Body of pancreas (tissue), 4 donors: ENCODE results near the gene PERCC1.

Experiments used
- POLR2A ChIP-seq, 3 donors: fragments of 450-650 bp; IDR thresholded peaks; one replicate each; pipeline ENCODE4 v1.6.1; 2016; ENCODE audit warnings: antibody characterized with exemption in 3 of 3, mild to moderate bottlenecking in 2 of 3
- TF ChIP-seq, protein P1 (sequence below), 7 experiments: fragments of 450-650 bp in 4 of 7; fragments of 200-600 bp in 3 of 7; sonication (generic) in 3 of 7; IDR thresholded peaks; one replicate each; pipeline ENCODE4 v1.5.1; 2016 to 2019; ENCODE audit warnings: antibody characterized with exemption in 7 of 7

DNA sequence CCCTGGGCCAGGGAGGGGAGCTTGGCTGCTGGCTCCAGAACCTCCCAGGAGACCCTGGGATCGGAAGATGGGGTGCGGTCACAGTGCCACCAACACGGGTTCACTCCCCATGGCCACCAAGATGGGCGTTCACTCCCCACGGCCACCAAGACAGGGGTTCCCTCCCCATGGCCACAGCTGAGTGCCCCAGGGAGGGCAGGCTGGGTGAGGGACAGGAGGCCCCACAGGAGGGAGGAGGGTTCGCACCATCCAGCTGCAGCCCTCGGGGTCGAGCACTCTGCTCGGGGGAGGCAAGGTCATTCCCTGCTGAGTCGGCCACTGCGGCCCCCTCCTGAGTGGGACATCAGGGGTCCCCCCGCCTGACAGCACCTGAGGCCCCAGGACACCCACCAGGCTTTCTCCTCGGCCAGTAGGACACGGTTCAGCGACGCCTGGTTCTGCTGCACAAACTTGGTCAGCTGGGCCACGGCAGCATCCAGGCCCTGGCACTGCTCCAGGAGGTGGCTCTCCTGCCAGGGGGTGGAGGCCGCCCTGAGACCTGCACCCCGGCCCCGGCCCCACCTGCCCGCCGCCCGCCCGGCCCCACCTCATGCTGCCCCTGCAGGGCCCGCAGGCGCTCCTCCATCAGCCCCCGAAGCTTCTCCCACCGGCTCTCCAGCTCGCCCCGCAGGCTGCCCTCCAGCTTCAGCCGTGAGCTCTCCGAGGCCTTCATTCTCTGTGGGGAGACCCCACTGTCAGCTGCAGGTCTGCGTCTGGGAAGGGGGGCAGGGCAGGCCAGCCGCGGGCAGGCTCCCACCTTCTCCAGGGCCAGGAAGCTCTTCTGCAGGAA lies 7.6 kb downstream of the PERCC1 start:
- TF ChIP-seq, protein P1, sequence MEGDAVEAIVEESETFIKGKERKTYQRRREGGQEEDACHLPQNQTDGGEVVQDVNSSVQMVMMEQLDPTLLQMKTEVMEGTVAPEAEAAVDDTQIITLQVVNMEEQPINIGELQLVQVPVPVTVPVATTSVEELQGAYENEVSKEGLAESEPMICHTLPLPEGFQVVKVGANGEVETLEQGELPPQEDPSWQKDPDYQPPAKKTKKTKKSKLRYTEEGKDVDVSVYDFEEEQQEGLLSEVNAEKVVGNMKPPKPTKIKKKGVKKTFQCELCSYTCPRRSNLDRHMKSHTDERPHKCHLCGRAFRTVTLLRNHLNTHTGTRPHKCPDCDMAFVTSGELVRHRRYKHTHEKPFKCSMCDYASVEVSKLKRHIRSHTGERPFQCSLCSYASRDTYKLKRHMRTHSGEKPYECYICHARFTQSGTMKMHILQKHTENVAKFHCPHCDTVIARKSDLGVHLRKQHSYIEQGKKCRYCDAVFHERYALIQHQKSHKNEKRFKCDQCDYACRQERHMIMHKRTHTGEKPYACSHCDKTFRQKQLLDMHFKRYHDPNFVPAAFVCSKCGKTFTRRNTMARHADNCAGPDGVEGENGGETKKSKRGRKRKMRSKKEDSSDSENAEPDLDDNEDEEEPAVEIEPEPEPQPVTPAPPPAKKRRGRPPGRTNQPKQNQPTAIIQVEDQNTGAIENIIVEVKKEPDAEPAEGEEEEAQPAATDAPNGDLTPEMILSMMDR (IDR thresholded peaks at IDR 0.05), result no peak
- no peak for TF ChIP-seq POLR2A (IDR thresholded peaks at IDR 0.05)
